ENCODE data around the gene CD300A. TPM values are rescaled to one million over a fixed set of nuclear protein-coding genes. Genes with fewer than 3 reads are reported as not detected.
A peak's percentile ranks its signal among the peaks of the same experiment; 100 is the strongest.
"Not testable (repeated sequence)": the region's sequence is repeated elsewhere in the genome, so short reads cannot be mapped to it uniquely, and the experiment has no call there.

CD300A gene
- total RNA-seq, 2 experiments from 2014 or later, result 2.1 to 2.8 TPM

DNA sequence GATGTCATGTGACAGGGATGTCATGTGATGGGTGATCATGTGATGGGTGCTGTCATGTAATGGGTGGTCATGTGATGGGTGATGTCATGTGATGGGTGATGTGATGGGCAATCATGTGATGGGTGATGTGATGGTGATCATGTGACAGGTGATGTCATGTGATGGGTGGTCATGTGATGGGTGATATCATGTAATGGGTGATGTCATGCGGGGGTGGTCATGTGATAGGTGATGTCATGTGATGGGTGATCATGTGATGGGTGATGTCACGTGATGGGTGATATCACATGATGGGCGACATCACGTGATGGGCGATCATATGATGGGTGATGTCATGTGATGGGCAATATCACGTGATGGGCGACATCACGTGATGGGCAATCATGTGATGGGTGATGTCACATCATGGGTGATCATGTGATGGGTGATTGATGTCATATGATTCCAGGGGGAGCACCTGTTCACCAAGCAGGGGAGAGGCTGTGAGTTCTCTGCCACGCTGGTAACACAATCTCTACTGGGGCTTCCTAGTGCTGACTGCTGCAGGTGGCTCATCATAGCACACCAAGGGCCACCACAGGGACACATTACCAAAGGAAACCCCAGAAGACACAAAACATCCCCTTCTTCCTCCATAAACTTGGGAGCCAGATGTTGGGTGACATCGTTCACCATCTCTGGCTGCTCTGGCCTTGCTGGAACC is 48.3 kb downstream of the CD300A start:
- ATAC-seq (peak; percentile 40), DNase-seq (no peak)
- peaks cover 12% of the 10 kb centered on the region for H3K36me3 Mint-ChIP-seq (ENCODE audit: low read depth)
- CTCF ChIA-PET, result no interaction called here
- H3K27ac Mint-ChIP-seq, result peak overlapping the region; percentile 96
- H3K4me1 Mint-ChIP-seq (ENCODE audit: low read depth), result peaks cover 5% of the 10 kb centered on the region
- peak overlapping the region; percentile 55 for H3K4me3 Mint-ChIP-seq
- H3K9me3 Mint-ChIP-seq (ENCODE audit: insufficient read depth), result no peaks in the 10 kb centered on the region
- POLR2A ChIA-PET, result no interaction called here
- H3K27me3 Mint-ChIP-seq (ENCODE audit: low read depth), result peaks cover 32% of the 10 kb centered on the region

DNA sequence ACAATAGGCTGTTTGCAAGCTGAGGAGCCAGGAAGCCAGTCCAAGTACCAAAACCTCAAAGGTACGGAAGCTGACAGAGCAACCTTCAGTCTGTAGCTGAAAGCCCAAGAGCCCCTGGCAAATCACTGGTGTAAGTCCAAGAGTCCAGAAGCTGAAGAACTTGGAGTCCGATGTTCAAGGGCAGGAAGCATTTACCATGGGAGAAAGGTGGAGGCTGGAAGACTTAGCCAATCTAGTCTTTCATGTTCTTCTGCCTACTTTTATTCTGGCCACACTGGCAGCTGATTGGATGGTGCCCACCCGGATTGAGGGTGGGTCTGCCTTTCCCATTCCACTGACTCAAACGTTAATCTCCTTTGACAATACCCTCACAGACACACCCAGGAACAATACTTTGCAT is 49.5 kb downstream of the CD300A start:
- H3K36me3 Mint-ChIP-seq (ENCODE audit: low read depth), result peaks cover 12% of the 10 kb centered on the region
- ATAC-seq, result no peak
- no peak for DNase-seq
- H3K27me3 Mint-ChIP-seq (ENCODE audit: low read depth), result peaks cover 33% of the 10 kb centered on the region
- ChIA-PET CTCF (no interaction called here), POLR2A (interaction anchor here (1.3 kb wide), 1 partner anchor 12 kb away, joined by 4 read pairs; no protein-coding TSS in a partner anchor)
- H3K27ac Mint-ChIP-seq, result no peak overlapping the region
- no peaks in the 10 kb centered on the region for H3K9me3 Mint-ChIP-seq (ENCODE audit: insufficient read depth)
- peaks cover 11% of the 10 kb centered on the region for H3K4me1 Mint-ChIP-seq (ENCODE audit: low read depth)
- H3K4me3 Mint-ChIP-seq, result no peak overlapping the region

DNA sequence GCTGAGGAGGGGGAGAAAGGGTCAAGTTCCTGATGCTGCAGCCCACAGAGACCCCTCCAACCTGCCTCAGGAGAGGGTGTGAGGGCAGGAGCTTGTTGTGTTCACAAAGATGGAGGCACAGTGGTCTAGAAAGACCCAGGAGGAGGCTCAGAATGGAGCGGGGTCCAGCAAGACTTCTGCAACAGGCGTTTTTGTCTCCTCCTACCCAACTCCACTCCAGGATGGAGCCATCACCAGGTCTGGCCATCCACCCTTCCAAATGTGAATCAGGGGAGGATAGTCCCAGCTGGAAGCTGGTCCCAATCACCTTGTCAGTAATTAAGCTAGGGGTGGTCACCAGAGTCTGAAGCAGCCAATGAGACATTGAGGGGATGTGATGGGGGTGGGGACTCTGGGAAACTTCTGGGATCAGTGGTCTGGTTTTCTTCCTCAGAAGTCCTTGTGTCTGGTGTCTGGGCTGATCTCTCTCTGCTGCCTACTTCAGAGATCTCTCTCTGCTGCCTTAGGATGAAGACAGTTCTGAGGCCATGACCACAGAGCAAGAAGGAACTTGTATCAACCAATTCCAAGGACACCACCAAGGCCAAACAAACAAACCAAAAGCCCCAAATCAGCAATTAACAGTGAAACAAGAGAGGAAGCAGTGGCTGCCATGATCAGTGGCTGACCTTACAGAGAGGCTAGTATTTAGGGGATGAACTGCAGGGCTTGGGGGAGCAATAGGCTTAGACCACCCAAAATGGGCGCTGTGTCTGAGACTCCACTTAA is 50.3 kb downstream of the CD300A start:
- H3K27me3 Mint-ChIP-seq (ENCODE audit: low read depth), result peaks cover 29% of the 10 kb centered on the region
- no peaks in the 10 kb centered on the region for H3K9me3 Mint-ChIP-seq (ENCODE audit: insufficient read depth)
- ChIA-PET CTCF (no interaction called here), POLR2A (interaction anchor here (1.3 kb wide), 1 partner anchor 11 kb away, joined by 4 read pairs; no protein-coding TSS in a partner anchor)
- H3K36me3 Mint-ChIP-seq (ENCODE audit: low read depth), result peaks cover 12% of the 10 kb centered on the region
- no peak overlapping the region for H3K27ac Mint-ChIP-seq
- no peak overlapping the region for H3K4me3 Mint-ChIP-seq
- H3K4me1 Mint-ChIP-seq (ENCODE audit: low read depth), result peaks cover 16% of the 10 kb centered on the region
- ATAC-seq (no peak), DNase-seq (no peak)

DNA sequence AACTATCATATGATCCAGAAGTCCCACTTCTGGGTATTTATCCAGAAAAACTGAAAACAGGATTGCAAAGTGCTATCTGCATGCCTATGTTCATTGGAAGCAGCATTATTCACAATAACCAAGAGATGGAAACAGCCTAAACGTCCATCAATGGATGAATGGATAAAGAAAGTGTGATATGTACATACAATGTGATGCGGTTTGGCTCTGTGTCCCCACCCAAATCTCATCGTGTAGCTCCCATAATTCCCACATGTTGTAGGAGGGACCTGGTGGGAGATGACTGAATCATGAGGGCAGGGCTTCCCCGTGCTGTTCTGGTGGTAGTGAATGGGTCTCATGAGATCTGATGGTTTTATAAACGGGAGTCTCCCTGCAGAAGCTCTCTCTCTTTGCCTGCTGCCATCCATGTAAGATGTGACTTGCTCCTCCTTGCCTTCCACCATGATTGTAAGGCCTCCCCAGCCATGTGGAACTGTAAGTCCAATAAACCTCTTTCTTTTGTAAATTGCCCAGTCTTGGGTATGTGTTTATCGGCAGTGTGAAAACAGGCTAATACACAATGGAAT is 52.1 kb downstream of the CD300A start:
- Mint-ChIP-seq H3K27me3 (ENCODE audit: low read depth) (peaks cover 25% of the 10 kb centered on the region), H3K36me3 (ENCODE audit: low read depth) (peaks cover 12% of the 10 kb centered on the region), H3K4me1 (ENCODE audit: low read depth) (peaks cover 18% of the 10 kb centered on the region)
- H3K27ac Mint-ChIP-seq; POLR2A ChIA-PET; H3K9me3 Mint-ChIP-seq (ENCODE audit: insufficient read depth); CTCF ChIA-PET; DNase-seq; ATAC-seq; H3K4me3 Mint-ChIP-seq: not testable (repeated sequence)

DNA sequence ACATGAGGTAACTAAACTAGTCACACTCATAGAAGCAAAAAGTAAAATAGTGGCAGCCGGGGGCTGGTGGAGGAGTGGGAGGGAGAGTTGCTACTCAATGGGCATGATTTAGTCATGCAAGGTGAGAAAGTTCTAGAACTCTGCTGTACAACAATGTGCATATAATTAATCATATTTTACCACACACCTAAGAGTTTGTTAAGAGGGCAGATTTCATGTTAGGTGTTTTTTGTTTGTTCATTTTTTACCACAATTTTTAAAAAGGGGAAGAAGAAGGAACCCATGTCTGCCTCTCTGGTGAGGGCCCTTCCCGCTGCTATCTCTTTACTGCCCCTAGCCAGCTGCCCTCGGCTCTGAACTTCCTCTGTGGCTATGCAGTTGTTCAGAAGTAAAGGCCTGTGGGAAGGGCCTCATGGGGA is 53.6 kb downstream of the CD300A start:
- CTCF ChIA-PET, result interaction anchor here (1.0 kb wide), 1 partner anchor 12 kb away, joined by 3 read pairs; no protein-coding TSS in a partner anchor
- Mint-ChIP-seq H3K27ac (no peak overlapping the region), H3K9me3 (ENCODE audit: insufficient read depth) (no peaks in the 10 kb centered on the region), H3K4me3 (no peak overlapping the region), H3K36me3 (ENCODE audit: low read depth) (no peaks in the 10 kb centered on the region), H3K4me1 (ENCODE audit: low read depth) (peaks cover 13% of the 10 kb centered on the region), H3K27me3 (ENCODE audit: low read depth) (peaks cover 23% of the 10 kb centered on the region)
- ATAC-seq (no peak), DNase-seq (no peak)
- POLR2A ChIA-PET, result no interaction called here

DNA sequence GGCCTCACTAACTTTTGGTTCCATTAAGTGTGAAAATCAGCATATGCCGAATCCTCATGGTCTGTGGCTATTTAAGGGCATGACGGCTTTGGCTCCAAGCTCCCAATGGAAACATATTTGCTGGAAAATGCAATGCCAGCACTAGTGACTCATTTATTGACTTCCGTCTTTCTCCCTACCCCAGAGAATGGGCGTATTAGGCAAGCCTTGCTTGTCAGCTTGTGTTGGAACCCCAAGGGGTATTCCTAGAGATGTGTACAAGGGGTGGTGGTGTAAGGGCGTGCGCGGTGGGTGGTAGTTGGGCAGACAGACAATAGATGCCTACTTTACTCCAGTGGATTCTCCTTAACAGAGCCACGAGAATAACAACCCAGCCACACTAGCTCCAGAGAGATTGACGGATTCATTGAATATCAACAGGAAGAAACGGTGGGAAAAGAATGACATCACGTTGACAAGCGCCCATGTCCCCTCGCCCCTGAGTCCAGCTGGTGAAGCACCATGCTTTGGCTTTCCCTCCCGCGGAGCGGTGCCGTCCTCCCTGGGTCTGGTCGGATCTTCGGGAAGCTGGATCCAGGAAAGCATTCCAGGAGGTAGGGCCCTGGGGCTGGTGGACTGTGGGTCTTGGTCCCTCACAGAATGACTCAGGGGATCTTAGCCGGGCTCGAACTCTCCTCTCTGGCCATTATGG is 54.5 kb downstream of the CD300A start:
- CTCF ChIA-PET, result interaction anchor here (1.0 kb wide), 1 partner anchor 11 kb away, joined by 3 read pairs; no protein-coding TSS in a partner anchor
- peaks cover 13% of the 10 kb centered on the region for H3K4me1 Mint-ChIP-seq (ENCODE audit: low read depth)
- H3K9me3 Mint-ChIP-seq (ENCODE audit: insufficient read depth), result no peaks in the 10 kb centered on the region
- no peaks in the 10 kb centered on the region for H3K36me3 Mint-ChIP-seq (ENCODE audit: low read depth)
- H3K27ac Mint-ChIP-seq, result no peak overlapping the region
- ATAC-seq (no peak), DNase-seq (no peak)
- peaks cover 27% of the 10 kb centered on the region for H3K27me3 Mint-ChIP-seq (ENCODE audit: low read depth)
- POLR2A ChIA-PET, result no interaction called here
- no peak overlapping the region for H3K4me3 Mint-ChIP-seq

DNA sequence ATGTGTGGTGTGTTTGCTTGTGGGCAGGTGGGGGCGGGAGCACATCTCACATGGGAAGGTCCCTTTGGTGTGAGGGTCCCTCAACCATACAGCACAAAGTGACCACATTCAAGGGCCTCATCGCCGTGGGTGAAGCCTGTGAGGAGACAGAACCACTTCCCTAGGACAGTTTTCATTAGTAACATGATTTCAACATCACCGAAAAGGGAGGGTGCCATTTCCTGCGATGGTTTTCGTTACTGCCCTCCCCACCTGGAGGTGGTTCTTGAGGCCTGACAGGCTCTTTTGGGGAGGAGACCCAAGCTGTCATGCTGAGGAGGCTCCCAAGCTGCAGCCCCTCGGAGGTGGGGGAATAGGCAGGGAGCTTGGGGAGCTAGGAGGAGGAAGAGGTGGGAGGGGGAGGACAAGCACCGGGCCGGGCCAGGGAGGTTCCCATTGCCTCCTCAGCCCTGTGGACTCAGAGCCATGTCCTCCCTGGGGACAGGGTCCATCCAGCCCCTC is 55.3 kb downstream of the CD300A start:
- H3K27me3 Mint-ChIP-seq (ENCODE audit: low read depth), result peaks cover 25% of the 10 kb centered on the region

DNA sequence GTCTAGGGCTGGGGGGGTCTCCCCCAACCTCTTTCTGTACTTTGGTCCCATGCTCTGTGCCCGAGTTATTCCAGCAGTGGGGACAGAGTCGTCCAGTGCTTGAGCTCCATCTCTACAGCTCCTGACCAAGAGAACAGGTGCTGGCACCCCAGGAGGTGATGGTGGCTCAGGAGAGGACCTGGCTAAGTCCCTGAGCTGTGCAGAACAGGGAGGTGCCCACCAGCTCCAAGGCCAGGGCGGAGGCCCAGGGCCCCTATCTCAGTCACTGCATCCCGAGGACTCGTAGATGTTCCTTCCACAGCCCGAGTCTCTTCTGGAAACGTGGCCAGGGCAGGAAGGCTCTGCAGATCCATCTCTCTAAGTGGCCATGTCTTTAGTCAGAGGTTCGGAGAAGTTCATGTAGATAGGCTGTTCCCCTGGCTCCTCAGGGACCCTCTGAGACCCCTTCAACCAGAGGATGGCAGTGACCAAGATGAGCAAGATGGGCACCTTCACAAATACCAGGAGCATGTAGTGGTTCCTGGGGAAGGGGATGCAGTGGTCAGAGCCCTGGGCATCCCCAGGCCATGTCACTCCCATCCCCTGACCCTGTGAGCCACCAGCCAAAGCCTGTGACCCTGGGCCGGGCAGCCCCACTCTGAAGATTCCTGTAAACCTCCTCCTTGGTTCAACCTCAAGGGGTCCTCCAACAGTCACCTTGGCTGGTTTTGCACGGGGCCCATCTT is 56.1 kb downstream of the CD300A start:
- no peak for DNase-seq
- Mint-ChIP-seq H3K27me3 (ENCODE audit: low read depth) (peaks cover 25% of the 10 kb centered on the region), H3K4me1 (ENCODE audit: low read depth) (peaks cover 13% of the 10 kb centered on the region), H3K36me3 (ENCODE audit: low read depth) (no peaks in the 10 kb centered on the region), H3K27ac (no peak overlapping the region), H3K9me3 (ENCODE audit: insufficient read depth) (no peaks in the 10 kb centered on the region), H3K4me3 (no peak overlapping the region)
- no peak for ATAC-seq
- ChIA-PET CTCF (no interaction called here), POLR2A (no interaction called here)

More for the DNA sequence above, 55.3 kb downstream of the CD300A start:
- peaks cover 13% of the 10 kb centered on the region for H3K4me1 Mint-ChIP-seq (ENCODE audit: low read depth)
- H3K36me3 Mint-ChIP-seq (ENCODE audit: low read depth), result no peaks in the 10 kb centered on the region
- POLR2A ChIA-PET, result no interaction called here
- CTCF ChIA-PET, result no interaction called here
- no peak for ATAC-seq
- no peak overlapping the region for H3K4me3 Mint-ChIP-seq
- H3K27ac Mint-ChIP-seq, result no peak overlapping the region
- no peaks in the 10 kb centered on the region for H3K9me3 Mint-ChIP-seq (ENCODE audit: insufficient read depth)
- no peak for DNase-seq

DNA sequence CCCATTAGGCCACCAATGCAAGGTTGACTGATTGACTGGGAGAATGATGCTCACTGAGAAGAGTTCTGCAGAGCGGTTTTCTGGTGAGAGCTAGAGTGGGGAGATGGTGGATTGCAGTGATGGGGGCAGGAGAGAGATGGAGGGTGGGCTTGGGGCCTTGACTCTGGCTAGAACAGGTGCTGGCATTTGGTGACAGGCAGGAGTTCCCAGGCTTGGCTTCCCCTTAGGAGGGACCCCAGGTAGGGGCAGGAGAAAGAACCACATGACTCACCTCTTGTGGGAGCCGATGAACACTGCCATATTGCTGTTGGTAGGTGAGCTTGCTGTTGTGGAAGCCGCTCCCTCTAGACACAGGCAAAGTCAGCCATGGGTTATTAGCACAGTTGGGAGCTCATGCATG is 56.9 kb downstream of the CD300A start:
- Mint-ChIP-seq H3K27ac (no peak overlapping the region), H3K27me3 (ENCODE audit: low read depth) (peaks cover 21% of the 10 kb centered on the region), H3K4me3 (no peak overlapping the region), H3K9me3 (ENCODE audit: insufficient read depth) (no peaks in the 10 kb centered on the region), H3K4me1 (ENCODE audit: low read depth) (peaks cover 13% of the 10 kb centered on the region), H3K36me3 (ENCODE audit: low read depth) (no peaks in the 10 kb centered on the region)
- ChIA-PET CTCF (no interaction called here), POLR2A (no interaction called here)
- DNase-seq, result no peak
- ATAC-seq, result no peak

DNA sequence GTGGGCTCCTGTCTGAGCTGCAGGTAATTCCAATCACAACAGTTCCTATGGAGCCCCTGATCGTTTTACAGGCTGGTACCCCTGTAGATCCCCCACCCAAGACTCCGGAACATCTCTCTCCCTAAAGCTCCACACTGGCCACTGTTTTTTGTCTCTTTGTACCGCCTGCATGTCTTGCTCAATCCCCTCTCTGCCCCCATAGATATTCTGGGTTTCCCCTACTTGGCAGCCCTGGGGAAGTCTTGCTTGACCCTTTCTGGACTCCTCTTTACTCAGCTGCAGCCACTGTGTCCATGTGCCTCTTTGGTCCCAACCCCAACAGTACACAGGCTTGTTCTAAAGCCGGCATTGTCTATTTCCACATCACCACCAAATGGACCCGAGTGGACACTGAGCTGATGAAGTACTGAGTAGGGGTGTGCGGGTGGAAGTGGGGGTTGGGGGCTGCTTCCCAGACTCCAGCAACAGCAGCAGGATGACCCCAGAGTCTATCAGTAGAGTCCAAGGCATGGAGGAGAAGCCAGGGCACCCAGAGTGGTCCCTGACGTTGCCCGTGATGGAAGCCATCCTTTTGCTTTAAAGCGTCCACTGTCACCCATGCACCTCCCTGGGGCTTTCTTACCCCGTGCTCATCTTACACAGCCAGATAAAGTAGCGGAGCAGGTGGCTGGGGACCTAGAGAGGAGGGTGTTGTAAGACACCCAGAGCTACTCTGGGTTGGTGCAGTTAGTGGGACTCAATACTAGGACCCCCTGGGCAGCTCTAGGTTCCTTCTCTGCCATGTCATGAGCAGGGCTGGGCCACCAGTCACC is 58.4 kb downstream of the CD300A start:
- Mint-ChIP-seq H3K27me3 (ENCODE audit: low read depth) (peaks cover 16% of the 10 kb centered on the region), H3K9me3 (ENCODE audit: insufficient read depth) (no peaks in the 10 kb centered on the region), H3K27ac (no peak overlapping the region), H3K4me3 (no peak overlapping the region), H3K36me3 (ENCODE audit: low read depth) (no peaks in the 10 kb centered on the region), H3K4me1 (ENCODE audit: low read depth) (peaks cover 13% of the 10 kb centered on the region)
- ATAC-seq, result no peak
- CTCF ChIA-PET, result no interaction called here
- POLR2A ChIA-PET, result no interaction called here
- DNase-seq, result no peak

DNA sequence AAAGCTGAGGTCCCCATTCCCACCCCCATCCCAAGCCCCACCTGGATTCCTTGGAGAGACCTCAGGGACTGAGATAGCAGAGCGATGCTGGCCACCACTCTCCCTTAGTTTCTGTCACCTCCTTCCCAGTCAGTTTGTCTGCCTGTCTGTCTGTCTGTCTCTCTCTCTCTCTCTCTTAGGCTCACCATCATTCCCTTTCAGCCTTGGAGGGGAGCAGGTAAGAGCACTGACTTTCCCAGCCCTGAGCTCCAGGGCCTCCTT is 59.0 kb downstream of the CD300A start:
- Mint-ChIP-seq H3K27me3 (ENCODE audit: low read depth) (peaks cover 19% of the 10 kb centered on the region), H3K4me3 (no peak overlapping the region), H3K4me1 (ENCODE audit: low read depth) (peaks cover 9% of the 10 kb centered on the region), H3K9me3 (ENCODE audit: insufficient read depth) (no peaks in the 10 kb centered on the region), H3K27ac (no peak overlapping the region), H3K36me3 (ENCODE audit: low read depth) (no peaks in the 10 kb centered on the region)
- ChIA-PET CTCF (no interaction called here), POLR2A (no interaction called here)
- ATAC-seq, result no peak
- no peak for DNase-seq
